G401.6 (cell line): Measurements from ENCODE around the gene CEP120.
"Not testable (repeated sequence)": the region's sequence is repeated elsewhere in the genome, so short reads cannot be mapped to it uniquely, and the experiment has no call there.

Experiments used
- FAIRE-seq: peaks from 2 replicates; lab custom pipeline; 2012; peaks lifted over from hg19 to GRCh38; lab: Jason Lieb, UNC

Gene CEP120

DNA sequence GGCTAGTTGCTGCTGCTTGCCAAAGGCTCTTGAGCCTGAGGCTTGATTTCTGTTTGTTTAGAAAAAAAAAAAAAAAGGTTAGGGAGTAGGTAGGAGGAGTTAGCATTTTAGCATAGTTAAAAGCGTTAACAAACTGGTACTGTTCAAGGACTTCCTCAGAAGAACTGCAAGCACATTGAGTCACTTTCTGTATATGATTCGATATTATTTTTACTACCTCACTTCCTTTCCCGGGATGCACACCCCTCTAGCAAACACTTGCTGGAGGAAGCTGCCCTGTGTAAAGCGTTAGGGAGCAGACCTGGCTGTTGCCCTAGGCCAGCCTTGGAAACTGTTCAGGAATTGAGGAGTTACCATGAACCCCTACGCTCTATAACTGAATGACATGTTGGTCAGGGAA lies 15.7 kb upstream of the CEP120 start:
- no peak for FAIRE-seq

DNA sequence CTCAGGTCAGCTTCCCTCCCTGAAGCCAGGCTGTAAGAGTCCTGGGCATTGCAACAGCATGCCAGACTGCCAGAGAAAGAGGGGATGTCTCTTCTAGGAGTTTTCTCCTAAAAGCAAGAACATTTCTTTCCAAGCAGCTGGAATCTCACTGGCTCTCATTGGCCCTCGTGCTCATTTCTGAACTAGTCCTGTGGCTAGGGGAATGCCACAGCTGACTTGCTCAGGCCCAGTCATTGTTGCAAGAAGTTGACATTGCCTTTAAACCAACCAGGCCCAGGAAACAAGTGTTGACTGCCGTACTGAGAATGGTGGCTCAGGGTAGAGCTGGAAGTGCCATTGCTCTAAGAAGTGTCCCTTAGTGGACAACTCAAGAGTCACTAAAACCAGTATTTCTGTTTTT lies 15.0 kb upstream of the CEP120 start:
- no peak for FAIRE-seq

DNA sequence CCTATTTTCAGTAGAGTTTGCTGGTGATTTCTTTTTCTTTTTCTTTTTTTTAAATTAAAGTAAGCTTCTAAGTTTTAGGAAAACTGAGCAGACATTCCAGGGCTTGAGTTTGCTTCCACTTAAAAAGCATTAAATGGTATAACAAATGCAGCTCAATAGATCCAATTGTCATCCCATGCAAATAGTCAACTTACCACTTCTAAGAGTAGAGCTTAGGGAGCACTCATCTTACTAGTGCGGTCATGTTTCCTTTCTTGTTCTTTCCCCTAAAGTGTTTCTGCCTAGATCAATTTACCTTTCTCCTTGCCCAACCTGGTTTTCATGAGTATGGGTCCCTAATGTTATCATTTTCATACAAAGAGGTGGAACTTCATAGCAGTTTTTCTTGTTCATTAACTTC lies 13.0 kb upstream of the CEP120 start:
- no peak for FAIRE-seq

DNA sequence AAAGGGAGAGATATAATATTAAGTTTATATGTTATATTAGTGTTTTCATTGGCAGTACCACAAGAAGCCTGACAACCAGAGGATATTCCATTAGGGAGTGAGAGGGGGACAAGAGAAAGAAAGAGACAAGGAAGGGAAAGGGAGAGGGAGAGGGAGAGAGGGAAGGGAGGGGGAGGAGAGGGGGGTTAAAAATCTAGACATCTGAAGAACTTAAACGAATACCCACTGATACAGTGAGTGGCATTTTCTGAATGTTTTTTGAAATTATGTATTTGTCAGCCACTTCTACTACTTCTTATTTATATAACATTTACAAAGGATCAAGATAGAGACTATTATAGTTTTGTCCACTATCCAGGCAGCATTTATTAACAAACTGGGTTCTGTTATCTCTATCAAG lies 11.6 kb upstream of the CEP120 start:
- FAIRE-seq: no peak

DNA sequence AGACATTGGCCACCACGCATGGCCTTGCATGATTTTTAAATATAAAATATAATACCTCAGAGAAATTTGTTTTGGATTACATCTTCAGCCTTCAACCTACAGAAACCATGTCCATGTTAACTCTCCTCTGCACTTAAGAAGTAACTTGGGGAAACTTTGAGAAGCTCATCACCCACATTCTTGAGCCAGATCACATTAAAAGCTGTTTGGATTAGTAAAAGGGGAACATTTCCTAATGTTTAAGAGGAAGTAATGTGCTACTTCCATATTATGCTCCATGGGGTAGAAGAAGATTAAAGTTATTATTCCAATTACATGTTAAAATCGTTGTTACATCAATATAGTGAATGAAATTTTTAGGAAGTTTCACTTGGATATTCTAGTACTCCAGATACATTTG lies 10.4 kb upstream of the CEP120 start:
- no peak for FAIRE-seq

DNA sequence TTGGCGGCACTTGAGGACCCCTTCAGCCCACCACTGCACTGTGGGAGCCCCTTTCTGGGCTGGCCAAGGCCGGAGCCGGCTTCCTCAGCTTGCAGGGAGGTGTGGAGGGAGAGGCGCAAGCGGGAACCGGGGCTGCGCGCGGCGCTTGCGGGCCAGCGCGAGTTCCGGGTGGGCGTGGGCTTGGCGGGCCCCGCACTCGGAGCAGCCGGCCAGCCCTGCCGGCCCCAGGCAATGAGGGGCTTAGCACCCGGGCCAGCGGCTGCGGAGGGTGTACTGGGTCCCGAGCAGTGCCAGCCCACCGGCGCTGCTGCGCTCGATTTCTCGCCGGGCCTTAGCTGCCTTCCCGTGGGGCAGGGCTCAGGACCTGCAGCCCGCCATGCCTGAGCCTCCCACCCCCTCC lies 7.2 kb upstream of the CEP120 start:
- FAIRE-seq: not testable (repeated sequence)

DNA sequence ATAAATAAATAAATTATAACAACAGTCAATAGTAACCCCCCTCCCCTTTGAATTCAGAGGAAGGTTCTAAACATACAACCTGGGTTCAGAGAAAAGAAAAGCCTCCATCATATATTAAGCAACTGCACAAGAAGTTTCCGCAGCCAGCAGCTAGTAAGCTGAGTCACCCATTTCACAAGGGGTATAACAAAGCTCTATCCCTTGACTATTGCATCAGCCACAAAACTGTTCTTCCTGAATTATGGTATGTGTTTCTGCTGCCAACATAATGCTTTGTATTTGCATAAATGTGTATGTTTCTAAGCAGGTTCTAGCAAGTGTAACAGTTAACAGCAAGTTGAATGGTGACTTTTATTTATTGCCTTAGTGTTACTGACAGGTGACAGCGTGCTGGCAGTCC lies 6.8 kb upstream of the CEP120 start:
- no peak for FAIRE-seq

DNA sequence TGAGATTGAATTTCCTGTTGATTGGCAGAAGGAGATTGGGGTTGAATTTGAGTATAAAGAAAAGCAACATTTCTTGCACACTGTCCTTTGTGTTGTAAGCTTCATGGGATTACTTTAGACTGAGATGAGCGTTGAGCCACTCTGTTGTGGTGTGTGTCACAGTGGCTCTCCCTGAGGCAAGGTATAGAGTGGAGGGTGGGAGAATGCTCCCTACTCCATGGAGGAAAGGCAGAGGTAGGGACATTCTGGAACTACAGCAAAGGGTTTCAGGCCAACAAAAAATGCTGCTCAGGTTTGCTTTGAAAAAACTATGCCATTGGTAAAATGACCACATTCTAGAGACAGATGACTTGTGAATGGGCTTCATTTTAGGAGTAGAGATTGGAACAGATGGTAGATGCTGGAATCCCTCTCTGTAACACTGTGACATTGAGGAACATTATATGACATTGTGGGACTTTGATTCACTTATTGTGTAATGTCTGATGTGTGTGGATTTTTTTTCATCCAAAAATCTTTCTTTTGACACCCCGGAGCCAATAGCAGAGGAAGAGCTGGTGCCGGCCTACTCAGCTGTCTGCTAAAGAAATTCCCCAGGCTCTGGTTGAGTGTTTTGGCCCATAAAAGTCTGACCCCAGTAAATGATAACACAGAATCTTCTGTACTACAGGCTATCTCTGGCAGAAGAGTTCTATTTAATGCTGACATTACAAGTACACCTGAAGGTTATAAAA lies 6.2 kb upstream of the CEP120 start:
- no peak for FAIRE-seq

DNA sequence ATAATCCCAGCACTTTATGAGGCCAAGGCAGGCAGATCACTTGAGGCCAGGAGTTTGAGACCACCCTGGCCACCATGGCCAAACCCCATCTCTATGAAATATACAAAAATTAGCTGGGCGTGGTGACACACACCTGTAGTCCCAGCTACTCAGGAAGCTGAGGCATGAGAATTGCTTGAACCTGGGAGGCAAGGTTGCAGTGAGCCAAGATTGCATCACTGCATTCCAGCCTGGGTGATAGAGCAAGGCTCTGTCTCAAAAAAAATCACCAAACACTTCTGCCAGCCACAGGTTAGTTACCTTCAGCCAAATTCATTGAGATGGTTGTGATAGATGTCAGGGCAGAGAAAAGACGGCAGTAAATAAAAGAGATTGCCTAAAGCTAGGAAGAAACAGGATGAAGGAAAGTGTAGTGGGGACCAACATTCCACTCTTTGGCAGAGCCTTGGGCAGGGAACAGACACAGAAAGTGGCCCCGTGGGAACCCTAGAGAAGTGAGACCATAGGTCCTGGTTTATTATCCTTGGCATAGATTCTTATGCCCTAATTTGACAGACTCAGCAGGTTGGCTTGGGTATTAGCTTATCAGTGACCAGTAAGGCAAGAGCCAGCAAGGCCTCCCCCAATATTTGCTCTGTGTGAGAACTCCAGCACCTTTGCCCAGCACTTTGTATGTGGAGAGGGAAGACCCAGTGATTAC lies 5.5 kb upstream of the CEP120 start:
- no peak for FAIRE-seq

DNA sequence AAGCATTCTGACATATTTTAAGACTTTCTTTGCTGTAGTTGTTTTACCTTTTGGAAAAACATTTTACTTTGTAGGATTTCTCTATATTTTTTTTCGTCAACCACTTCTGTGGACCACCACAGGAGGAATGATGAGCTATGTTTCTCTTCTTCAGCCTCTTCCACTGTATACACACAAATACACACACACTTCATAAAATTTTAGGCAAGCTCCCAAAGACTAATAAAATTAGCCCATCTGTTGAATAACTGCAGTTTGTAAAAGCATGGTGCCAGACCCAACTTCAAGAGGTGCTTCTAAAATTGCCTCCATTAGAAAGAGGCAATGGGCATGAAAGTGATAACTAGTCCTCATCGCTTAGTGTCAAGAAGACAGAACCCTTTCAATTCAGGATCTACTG lies 4.1 kb upstream of the CEP120 start:
- no peak for FAIRE-seq

DNA sequence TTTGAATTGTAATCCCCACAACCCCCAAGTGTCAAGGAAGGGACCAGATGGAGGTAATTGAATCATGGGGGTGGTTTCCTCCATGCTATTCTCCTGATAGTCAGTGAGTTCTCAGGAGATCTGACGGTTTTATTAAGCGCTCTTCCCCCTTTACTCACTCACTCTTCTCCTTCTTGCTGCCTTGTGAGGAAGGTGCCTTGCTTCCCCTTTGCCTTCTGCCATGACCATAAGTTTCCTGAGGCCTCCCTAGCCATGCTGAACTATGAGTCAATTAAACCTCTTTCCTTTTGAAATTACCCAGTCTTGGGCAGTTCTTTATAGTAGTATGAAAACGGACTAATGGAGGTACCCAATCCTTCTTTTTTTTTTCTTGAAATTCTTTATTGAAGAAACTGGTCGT lies 2.2 kb upstream of the CEP120 start:
- no peak for FAIRE-seq

DNA sequence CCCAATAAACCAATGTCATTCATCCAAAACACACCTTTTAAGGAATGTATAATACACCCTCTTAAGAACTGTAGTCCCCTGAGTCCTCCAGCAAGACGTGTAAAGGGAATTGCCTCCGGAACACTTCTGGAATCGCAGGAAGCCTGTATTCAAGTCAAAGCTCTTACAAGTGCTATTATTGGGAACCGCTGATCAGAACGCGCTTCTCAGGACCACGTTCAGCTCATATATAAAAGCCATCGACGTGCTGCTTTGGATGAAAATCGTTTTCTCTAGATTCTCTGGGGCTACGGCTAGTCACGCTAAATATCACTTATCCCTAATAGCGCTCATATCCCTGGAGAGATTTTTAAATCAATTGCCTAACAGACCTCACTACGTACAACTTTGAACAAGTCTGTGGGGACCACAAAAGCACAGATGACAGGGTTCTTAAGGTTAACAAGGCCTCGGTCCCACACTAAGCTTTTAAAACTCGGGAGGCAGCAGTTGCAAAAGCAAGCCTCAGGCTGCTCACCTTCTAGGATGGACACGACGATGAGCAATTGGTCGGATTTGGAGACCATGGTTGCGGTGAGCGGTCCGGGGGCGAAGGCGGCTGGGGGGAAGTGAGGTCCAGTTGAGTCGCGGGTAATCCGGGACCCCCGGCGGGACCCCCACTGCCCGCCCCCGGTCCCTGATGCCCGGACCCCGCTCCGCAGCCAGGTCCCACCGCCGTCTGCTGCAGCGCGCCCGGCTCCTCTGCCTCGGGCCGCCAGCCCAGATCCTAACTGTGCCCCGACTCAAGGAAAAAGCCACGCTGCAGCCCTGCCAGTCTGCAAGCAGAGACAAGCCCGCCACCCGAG lies 548 bp downstream of the CEP120 start:
- no peak for FAIRE-seq

DNA sequence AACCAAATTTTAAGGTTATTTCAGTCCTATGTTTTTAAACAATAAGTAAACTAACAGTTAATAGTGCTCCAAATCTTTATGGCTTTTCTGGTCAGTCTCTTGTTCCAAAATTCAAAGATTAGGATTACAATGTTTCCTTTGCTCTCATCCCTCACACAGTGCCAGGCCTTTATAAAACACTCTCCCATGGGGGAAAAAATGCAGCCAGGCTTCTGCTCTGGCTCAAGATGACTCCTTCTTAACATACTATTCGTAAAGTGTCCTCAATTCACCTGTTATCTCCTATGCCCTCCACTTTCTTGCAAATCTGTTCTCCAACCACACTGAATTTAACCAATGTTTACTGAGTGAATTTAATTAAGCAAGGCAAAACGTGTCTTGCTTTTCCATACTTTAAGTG lies 1.4 kb downstream of the CEP120 start:
- FAIRE-seq: no peak

DNA sequence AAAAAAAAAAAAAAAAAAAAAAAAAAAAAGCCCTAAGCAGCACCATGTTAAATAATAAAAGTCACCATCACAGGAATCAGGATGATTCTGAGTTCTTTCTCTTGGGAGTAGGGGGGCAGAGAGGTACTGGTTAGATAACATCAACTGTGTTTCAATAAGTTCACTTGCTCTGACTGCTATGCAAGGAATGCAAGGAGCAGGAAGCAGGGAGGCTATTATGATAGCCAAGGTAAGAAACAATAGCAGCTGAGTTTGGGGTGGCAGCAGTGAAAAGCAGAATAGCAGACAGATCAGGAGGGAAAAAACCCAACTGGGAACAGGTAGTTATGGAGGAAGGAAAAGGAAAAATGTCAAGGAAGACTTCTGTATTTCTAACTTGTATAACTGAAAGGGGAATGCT lies 8.2 kb downstream of the CEP120 start:
- FAIRE-seq: no peak

DNA sequence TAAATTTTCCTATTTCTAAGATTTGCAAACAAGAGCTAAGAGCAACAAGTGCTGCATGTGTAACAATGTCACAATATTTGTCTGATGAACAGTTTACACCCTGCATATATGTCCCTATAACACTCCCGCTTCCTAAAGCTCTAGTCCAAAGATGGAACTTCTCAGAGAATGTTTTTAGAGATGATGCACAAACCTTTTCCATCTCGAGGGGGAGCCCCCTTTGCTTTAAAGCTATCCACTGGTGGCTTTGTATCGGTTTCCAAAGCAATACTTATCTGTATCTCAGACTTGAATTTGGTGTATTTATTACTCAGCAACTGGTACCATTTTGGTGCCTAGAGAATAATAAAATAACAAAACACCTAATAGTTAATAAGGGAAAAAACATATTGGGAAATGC lies 11.0 kb downstream of the CEP120 start:
- no peak for FAIRE-seq

DNA sequence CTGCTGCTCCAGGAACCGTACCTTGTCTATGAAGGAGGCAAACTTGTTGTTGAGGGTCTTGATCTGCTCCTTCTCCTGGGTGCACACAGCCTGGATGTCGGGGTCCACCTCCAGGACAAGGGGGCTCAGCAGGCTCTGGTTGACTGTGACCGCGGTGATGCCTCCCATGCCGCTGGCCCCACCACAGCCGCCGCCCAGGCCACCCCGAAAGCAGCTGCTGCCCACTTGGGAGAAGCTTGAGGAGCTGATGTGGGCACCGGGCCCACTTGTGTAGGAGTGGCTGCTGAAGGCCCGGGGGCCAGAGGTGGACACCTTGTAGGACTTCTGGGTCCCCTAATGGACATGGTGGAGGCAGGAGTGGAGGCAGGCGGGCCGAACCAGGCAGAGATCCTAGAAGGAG lies 21.2 kb downstream of the CEP120 start:
- FAIRE-seq: not testable (repeated sequence)

DNA sequence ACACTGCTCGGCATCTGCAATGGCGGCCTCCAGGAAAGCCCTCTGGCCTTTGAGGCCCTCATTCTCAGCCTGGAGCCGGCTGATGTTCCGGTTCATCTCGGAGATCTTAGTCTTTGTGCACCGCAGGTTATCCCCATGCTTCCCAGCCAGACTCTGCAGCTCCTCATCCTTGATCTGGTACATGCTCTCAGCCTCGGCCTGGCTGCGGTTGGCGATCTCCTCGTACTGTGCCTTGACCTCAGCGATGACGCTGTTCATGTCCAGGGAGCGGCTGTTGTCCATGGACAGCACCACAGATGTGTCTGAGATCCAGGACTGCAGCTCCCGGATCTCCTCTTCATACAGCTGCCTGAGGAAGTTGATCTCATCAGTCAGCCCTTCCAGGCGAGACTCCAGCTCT lies 21.9 kb downstream of the CEP120 start:
- no peak for FAIRE-seq

DNA sequence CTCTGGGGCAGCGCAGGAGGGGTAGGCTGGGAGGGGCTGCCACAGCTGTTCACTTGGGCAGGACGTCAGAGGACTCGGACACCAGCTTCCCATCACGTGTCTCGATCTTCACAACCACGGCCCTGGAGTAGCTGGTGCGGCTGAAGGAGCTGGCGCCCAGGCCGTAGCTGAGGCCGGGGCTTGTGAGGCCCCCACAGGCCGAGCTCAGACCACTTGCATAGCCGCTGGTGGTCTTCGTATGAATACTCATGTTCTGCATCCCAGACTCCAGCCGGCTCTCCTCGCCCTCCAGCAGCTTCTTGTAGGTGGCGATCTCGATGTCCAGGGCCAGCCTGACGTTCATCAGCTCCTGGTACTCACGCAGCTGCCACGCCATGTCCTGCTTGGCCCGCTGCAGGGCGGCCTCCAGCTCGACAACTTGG lies 22.3 kb downstream of the CEP120 start:
- not testable (repeated sequence) for FAIRE-seq

DNA sequence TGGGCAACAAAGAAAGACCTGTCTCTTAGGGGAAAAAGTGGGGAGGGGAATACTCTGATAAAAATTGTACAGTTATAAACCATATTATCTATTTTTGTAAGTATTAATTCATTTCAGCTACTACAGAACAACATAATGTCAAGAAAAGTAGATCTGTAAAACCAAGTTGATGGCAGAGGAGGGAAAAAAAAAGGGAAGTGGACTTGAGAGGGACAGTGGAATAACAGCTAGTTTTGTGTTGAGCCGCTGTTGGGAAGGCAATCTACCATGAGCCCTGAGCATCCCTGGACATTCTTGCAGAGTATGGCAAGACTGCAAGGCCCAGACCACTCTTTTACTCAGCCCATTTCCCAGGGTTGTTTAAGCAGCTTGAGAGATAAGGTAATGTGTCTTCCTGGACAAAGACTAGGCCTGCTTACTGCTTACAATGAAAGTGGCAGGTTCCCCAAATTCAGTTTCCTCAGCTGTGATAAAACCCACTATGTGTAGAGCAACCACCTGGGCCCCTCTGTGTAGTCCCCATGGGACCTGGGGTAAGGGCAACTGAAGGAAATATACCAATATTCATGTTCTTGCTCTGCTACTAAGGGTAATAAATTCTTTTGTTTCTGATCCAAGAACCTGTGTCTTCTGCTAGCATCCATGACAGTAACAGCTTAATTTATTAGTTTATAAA lies 25.0 kb downstream of the CEP120 start:
- no peak for FAIRE-seq

DNA sequence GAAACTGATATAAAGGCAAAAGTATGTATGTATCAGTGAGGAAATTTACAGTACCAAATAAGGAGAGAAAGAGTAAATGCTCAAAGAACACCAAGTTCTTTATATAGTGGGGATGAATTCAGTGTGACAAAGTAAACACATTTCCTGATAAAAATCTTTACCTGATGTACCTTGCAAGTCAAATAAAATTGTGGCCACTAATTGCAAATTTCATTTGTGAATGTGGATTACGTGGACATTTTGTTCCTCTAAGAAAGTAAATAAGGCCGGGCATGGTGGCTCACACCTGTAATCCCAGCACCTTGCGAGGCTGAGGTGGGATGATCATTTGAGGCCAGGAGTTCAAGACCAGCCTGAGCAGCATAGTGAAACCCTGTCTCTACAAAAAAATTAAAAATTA lies 25.7 kb downstream of the CEP120 start:
- no peak for FAIRE-seq

DNA sequence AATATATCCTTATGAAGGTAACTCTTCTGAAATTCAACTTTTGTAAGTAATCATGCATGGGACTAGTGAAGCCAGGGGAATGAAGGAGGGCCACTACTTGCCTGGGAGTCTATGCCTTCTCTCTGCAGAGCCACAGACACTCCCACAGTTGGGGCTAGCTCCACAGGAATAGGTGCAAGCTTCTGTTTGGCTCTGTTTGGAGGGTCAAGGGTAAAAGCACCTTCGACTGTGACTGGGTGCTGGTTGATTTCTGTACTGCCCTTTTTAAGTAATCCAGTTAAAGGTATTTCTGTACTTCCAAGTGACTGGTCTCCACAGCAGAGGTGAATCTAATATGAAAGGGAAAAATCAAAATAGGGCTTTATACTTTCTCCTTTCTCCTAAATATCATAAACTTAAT lies 32.2 kb downstream of the CEP120 start:
- no peak for FAIRE-seq

DNA sequence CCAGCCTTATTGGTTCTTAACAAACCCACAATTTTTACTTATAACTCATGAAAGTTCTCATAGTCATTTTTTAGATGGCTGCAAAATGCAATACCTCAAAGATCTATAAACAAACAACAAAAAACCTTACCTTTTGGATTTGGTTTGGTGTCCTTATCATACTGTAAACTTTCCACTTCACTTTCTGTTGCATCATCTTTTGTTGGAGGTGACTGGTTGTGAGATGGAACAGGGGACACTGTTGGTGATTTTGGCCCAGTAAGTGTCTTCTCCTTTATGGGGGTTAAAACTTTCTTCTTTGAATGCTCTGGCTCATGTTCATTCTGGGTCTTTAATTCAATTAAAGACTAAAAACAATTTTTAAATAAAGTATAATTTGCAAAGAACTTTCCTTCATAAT lies 33.4 kb downstream of the CEP120 start:
- FAIRE-seq: no peak

DNA sequence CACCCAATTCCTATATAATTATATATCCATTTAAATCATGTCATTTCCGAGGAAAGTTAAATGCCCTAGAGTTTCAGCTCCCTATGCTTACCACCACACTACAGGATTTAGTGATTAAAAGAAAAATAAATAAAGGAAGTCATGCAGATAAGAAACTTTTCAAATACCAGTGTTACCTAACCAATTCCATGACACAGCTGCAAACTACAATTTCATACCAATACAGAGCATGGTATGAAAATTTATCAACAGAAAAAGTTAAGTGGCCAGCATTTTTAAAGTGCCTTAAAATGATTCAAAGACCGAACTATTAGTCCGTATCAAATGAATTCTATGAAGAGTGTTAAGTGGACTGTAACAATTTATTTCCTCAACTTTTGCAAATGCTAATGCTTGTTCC lies 35.9 kb downstream of the CEP120 start:
- FAIRE-seq: no peak
